Measurements from ENCODE around the gene FAM174B. TPM values are rescaled to one million over a fixed set of nuclear protein-coding genes. Genes with fewer than 3 reads are reported as not detected.

FAM174B gene
- total RNA-seq: 1.3 and 2.8 TPM in 2 replicates

GRCh38 chr15:92655178-92655995 is at the start of gene FAM174B:
Gene FAM174B, minus strand, starts transcription at chr15:92655775.

Other genes with a start within 250 kb of the FAM174B start
- gene CHD2, start 244.5 kb upstream of the FAM174B start, total RNA-seq: 26.4 and 45.6 TPM in 2 replicates

Measured in mesangial cell (primary cell).